GM21381 (cell line): ENCODE measurements around the gene GRIA1.
"Not testable (repeated sequence)": the region's sequence is repeated elsewhere in the genome, so short reads cannot be mapped to it uniquely, and the experiment has no call there.

ENCODE experiments used
- ATAC-seq: cut with Tn5 transposase; IDR thresholded peaks from one replicate; pipeline ENCODE4 v1.9.1; 2021; ENCODE audit warnings: mild to moderate bottlenecking, moderate library complexity; ENCODE audit not compliant: unreplicated experiment

GRIA1 gene

GRCh38 chr5:153711755-153712154 lies 221.3 kb downstream of the GRIA1 start:
- ATAC-seq: no peak

- ATAC-seq: no peak
Measured at GRCh38 chr5:153712946-153713345, 222.5 kb downstream of the GRIA1 start.

- no peak for ATAC-seq
Measured at GRCh38 chr5:153713943-153714342, 223.5 kb downstream of the GRIA1 start.

- ATAC-seq: no peak
Measured at GRCh38 chr5:153714798-153715197, 224.3 kb downstream of the GRIA1 start.

GRCh38 chr5:153717287-153717686 lies 226.8 kb downstream of the GRIA1 start:
- no peak for ATAC-seq

GRCh38 chr5:153718713-153719112 lies 228.2 kb downstream of the GRIA1 start:
- ATAC-seq: no peak

- ATAC-seq: no peak
Measured at GRCh38 chr5:153719324-153719723, 228.9 kb downstream of the GRIA1 start.

- not testable (repeated sequence) for ATAC-seq
Measured at GRCh38 chr5:153723022-153723610, 232.6 kb downstream of the GRIA1 start.

GRCh38 chr5:153742060-153742459 lies 251.6 kb downstream of the GRIA1 start:
- ATAC-seq: no peak

DNA sequence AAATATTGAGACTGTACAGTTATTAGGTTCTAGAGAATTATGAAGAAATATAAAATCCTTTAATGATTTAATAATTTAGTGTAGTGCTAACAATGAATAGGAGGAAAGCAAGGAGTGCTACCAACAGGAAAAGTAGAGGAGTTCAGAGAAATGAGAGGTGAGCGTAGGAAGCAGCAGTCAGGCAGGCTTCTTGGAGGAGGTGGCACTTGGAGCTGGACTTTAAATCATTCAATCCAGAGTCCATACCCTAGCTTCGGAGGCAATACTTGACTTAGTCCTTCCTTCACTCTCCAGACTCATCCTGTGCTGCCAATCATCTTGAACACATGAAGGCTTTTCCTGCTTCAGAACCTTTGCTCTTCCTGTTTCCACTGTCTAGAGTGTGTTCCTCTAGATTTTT lies 254.3 kb downstream of the GRIA1 start:
- ATAC-seq: no peak

- ATAC-seq: no peak
Measured at GRCh38 chr5:153745778-153746395, 255.4 kb downstream of the GRIA1 start.

GRCh38 chr5:153746440-153746839 lies 256.0 kb downstream of the GRIA1 start:
- ATAC-seq: no peak

GRCh38 chr5:153748823-153749222 lies 258.4 kb downstream of the GRIA1 start:
- ATAC-seq: no peak

- no peak for ATAC-seq
Measured at GRCh38 chr5:153749960-153750359, 259.5 kb downstream of the GRIA1 start.

DNA sequence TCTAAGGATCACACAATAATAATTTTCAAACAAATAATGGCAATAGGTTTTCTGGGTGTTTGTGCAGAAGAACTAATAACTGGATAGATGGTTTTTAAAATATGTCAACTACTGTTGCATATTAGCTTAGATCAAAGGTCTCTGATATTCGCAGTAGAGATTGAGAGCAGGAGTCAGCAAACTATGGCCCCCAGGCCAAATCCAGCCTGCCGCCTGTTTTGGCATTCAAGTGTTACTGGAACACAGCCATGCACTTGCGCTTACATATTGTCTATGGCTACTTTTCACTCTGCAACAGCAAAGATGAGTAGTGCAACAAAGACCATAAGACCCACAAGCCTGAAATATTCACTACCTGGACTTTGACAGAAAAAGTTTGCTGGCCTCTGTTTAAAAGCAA lies 260.8 kb downstream of the GRIA1 start:
- no peak for ATAC-seq

GRCh38 chr5:153752890-153753289 lies 262.4 kb downstream of the GRIA1 start:
- no peak for ATAC-seq

DNA sequence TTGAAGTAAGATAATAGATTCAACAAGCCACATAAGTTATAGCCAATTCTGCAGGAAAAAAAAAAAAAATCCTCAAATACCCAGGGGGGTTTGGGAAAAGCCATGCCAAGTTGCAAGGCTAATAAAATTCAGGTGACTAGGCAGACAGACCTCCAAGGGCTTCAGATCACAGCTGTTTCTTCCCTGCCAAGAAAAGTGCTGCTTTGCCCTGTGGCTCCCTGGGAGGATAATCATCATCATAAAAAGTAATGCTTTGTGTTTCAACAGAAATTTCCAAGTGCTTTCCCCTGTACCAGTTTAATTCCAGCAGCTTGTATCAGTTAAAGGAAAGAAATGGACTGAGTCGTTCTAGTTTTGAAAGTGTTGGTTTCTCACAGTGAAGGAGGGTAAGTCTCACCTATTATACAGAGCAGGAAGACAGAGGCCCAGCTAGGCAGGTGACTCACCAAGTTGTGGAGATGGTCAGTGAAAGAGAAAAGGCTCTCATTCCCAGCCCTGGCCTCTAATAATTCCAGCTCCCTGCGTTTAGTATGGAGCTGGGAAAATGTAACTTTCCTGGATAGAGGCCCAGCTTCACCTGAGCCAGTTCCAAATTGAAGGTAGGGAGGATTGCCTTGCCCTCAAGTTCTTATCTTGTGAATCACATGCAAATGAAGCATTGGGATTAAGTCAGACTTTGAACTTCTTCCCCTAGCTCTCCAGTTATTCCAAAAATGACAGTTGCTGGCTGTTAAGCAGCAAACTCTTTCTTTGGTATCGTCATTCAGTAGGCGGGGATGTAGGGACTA lies 263.4 kb downstream of the GRIA1 start:
- no peak for ATAC-seq

DNA sequence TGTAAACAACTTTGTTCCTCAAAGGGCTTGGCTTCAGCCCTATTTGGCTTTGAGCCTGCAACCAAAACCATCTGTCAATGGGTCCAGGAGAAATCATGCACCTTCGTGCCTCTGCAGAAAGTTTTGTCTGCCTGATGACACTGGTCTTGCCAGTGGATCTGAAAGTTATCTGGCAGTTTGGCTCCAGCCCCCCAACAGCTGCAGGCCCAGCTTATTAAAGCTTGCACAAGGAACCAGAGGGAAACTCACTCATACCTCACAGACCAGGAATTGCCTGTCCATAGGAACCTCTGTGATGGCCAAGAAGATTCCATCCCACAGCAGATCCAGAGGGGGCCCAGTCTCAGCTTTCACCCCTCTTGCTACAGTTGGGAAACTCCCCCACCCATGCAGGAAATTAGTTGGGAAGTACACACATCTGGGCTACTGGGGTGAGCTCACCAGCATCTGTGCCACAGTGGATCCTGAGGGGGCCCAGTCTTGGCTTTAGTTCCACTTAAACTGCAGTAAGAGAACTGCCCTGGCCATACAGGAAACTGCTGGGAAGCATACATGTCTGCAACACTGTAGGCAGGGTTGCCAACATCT lies 265.5 kb downstream of the GRIA1 start:
- no peak for ATAC-seq

DNA sequence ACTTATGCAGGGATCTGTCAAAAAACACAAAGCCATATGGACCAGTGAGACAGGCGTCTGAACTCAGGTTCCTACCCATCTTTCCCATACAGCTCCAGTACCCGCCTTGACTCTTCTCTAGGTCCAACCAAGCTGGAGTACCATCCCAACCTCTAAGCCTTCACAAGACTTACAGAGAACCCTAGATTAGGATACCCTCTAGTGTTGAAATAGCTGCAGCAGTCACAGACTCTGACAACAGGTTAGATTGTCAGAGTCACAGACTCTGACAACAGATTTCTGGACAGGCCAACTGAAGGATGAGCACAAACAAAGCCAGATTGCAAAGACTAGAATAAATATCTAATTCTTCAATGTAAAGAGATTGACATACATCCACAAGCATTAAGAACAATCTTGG lies 266.1 kb downstream of the GRIA1 start:
- ATAC-seq: no peak

DNA sequence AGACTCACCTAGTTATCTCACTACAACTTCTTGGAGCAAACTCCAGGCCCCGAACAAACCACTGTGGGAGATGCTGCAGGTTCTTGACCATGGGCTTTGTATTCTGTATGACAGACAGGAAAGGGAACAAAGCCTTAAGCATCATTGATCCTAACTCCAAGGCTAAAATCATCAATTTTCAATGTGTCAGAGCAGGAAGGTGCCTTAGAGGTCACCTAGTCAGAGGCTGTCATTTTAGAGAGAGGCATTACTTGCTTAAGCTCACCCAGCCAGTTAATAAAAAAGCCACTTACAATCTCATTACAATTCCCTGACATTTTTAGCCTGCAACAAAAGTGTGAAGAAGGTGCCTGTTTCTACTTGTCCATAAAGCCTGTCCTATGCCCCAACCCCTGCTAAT lies 275.5 kb downstream of the GRIA1 start:
- ATAC-seq: no peak

DNA sequence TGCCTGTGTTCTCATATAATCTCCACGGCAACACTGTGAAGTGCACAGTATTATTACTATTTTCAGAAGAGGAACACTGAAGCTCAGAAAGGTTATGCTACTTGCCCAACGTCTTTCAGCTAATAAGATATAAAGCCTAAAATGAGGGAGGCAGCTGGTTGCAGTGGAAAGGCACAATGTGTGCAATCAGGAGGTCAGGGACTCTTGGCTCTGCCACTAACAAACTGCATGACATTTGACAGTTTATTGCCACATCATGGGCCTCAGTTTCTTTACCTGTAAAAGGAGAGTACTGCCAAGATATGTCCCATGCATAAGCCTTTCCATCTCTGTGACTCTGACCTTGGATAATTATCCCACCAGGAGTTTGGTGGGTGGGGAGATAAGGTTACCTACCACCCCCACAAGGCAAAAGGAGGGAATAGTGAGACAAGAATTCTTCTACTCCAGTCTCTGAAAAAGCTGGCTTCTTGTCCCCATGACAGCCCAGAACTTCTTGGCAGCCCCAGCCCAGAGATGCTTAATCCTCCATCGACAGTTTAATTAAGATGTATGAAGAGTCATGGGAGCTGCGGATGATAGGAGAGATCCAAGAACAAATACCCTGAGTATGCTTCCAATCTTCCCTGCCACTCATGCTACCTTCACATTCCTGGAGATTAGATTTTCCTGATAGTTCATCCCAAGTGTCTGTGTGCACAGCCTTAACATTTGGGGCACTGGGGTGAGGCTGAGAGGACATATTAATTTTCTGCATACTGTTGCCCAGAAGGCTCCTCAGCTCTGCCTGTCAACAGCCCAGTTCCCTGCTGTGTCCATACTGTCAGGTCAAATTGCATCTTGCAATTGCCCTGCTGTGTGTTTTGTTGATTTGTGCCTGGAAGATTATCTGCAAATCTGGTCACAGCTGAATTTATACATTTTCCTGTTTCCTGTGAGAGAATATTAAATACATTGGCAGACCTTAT lies 277.0 kb downstream of the GRIA1 start:
- ATAC-seq: no peak
